GM11168 (cell line): ENCODE results near the gene ACBD3.

Experiments
- in situ Hi-C: fragments of 300-500 bp; cut with MboI; formaldehyde crosslinking; loops from one replicate; pipeline ENCODE4 v1.12.0; 2022; ENCODE audit warnings: low sequenced_read_pairs; ENCODE audit not compliant: unreplicated experiment

Gene ACBD3

DNA sequence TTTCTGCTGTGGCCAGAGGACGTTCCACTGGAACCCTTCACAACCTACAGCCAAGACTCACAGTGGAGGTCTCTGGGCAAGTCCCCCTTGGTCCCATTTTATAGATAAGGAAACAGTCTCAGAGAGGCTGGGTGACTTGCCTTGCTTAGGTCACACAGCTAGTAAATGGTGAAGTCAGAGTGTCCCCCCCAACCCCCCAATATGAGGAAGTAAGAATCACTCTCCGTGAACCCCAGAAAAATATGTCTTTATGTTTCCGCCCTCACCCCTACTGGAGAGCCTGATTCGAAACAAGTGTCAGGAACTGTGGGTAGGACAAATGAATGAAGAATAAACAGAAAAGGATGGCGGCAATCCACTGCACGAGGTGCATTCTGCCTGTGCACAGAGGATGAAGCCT lies 67.4 kb downstream of the ACBD3 start:
- in situ Hi-C loops = no loop called here

DNA sequence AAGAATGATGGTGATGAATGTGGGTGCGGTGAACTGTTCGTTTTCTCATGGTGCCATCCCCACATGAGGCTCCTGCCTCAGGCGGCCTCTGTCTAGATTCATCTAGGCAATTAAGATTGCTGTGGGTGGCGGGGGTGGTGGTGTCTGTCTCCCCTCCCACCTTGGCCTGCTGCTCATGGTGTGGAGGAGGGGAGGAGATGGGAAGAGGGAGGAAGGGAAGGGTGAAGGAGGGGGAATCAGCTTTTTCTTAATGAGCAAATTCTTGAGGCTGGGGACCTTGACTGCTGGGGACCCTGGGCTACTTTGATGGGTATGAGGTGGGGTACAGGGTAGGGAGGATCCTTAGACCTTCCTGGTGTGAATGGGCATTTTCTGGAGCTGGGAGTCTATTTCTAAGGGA lies 68.2 kb downstream of the ACBD3 start:
- in situ Hi-C loops = no loop called here

DNA sequence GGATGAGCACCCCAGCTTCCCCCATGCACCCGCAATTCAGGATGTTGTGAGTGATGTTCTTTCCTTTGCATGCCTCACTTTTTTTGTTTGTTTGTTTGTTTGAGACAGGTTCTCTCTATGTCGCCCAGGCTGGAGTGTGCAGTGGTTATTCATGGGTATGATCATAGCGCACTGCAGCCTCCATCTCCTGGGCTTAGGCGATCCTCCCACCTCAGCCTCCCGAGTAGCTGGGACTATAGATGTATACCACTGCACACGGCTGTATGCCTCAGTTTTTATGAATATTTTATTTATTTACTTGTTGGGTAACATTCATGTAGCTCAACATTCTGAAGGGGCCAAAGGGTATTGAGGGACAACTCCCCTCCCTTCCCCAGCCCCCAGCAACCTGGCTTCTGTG lies 69.2 kb downstream of the ACBD3 start:
- in situ Hi-C loops = no loop called here

GRCh38 chr1:226116673-226117072 lies 69.9 kb downstream of the ACBD3 start:
- in situ Hi-C loops = no loop called here

GRCh38 chr1:226112626-226113025 lies 73.9 kb downstream of the ACBD3 start:
- in situ Hi-C loops = loop anchor here (5.0 kb wide), 1 partner anchor 35 kb away; no protein-coding TSS in a partner anchor

DNA sequence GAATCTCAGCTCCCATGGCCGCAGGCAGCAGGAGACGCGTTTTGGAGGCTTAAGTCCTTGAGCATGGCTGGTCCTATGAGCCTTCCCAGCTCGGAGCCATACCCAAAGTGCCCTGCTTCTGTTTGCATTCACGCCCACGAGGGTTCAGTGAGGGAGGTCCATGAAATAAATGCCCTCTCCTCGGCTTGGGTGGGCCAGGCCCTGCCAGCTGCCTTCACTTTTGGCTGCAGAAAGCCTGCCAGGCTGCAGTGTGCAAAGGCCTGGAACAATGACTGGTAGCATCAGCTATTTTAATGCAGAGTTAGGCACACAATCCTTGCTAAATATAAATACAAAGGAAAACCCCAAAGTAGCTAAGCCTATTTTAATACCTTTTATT lies 74.7 kb downstream of the ACBD3 start:
- in situ Hi-C loops = loop anchor here (5.0 kb wide), 1 partner anchor 35 kb away; no protein-coding TSS in a partner anchor

GRCh38 chr1:226111098-226111882 lies 75.3 kb downstream of the ACBD3 start:
- in situ Hi-C loops = loop anchor here (5.0 kb wide), 1 partner anchor 34 kb away; no protein-coding TSS in a partner anchor

DNA sequence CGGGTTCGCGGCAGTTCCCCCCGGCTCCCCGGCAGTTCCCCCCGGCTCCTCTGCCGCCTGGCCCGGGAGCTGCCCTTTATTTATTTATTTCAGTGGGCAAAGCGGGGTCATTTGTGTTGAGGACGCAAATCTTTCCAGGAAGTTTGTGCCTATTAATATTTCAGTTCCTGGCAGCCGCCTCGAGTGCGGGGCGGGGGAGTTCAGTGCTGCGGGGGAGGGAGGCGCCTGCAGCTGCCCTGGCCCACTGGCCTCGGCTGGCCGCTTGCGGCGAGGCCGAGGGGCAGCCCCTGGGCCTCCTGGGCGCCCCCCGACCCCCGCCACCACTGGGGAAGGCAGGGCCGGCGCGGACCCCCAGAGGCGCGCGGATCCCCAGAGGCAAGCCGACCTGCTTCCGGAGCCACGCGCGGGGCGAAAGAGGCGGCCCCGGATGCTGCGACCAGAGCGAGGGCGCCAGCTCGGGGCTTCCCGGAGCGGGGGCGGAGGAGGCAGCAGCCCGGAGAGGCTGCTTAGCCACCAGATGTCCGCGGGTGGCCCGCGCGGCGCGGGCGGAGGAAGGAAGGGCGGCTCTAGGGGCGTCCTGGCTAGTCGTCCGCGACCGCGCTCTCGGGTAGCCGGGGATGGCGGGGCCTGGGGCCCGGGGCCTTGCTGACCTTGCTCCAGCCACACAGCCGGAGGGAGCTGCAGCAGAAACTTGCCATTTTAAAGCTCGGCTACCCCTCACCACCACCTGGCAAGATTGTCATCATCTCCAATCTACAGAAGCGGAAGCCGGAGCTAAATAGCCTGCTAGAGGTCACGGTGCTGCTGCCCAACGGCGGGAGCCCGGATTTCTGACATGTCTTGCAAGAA lies 76.1 kb downstream of the ACBD3 start:
- in situ Hi-C loops = loop anchor here (5.0 kb wide), 1 partner anchor 33 kb away; no protein-coding TSS in a partner anchor

DNA sequence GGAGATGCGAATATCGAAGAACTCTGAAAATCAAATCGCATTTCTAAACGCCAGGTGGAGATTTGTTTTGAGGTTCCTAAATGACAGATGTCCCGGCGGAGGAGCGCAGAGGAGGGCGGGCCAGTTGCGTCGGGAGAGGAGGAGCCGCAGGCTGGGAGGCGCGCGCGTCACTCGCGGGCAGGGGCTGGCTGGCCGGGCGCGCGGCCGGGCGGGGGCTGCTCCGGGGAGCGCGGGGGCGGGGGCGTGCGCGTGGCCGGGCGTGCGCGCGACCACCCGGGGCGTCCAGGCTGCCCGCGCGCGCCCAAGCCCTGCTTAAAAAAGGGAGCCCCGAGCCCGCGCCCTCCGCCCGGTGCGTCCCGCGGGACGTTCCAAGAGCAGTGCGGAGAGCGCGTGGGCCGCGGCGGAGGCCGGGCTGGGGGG lies 76.7 kb downstream of the ACBD3 start:
- in situ Hi-C loops = loop anchor here (5.0 kb wide), 1 partner anchor 33 kb away; no protein-coding TSS in a partner anchor

DNA sequence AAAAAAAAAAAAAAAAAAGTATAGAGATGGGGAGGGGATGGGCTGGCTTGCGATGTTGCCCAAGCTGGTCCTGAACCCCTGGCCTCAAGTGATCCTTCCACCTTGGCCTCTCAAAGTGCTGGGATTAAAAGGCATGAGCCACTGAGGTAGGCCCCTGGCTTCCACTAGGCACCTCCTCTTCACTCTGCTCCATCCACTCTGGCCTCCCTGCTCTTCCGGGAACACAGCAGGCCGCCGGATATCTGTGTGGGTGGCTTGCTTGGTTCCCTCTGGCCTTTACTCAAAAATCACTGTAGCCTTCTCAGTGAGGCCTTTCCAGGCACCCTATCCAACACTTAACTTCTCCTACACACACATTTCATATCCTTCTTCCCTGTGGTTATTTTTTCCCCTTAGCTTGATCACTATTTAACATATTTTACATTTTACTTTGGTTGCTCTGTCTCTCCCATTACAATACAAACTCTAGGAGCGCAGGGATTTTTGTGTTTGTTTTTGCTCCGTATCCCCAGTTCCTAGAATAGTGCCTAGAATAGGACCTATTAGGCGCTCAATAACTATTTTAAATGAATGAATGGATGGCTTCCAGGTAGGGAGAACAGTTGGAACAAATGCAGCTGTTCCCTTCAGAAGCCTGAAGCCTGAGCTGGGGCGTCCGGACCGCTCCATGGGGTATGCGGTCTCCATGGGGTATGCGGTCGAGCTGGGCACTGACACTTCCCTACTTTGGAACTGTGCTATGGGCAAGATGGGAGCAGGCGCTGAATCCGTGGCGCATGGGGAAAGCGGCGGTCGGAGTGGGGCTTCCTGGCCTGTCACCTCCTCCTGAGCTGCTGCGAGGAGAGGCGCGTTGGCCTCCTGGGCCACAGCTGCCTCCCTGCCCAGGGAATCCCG lies 77.4 kb downstream of the ACBD3 start:
- in situ Hi-C loops = no loop called here

DNA sequence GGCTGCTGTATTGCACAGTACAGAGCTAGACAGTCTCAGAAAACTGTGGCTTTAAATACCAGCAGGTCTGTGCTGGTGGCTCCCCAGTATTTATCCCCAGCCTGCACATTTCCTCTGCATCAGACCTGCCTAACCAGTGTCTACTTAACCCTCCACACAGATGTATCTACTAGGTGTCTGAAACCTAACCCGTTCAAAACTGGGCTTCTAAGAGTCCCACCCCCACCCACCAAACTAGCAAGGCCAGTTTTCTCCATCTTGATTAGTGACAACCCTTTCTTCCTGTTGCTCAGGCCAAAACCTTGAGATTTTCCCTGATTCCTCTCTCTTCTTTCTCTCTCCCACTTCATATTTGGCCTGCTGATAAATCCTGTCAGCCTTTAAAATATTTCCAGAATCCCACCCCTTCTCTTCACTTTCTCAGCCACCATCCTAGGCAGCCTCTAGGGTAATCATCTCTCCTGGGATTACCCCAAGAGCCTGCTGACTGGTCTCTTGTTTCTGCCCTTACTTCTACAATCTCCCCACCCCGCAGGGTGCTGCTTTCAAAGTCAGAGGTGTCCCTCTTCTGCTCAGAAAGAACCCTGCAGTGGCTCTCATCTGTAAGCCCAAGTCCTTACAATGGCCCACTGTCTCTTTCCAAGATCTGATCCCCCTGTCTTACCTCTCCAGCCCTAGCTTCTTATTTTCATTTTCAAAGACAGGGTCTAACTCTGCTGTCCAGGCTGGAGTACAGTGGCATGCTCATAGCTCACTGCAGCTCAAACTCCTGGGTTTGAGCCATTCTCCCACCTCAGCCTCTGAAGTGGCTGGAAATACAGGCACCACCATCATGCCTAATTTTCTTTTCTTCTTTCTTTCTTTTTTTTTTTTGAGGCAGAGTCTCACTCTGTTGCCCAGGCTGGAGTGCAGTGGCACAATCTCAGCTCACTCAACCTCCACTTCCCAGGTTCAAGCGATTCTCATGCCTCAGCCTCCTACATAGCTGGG lies 78.8 kb downstream of the ACBD3 start:
- in situ Hi-C loops = no loop called here

DNA sequence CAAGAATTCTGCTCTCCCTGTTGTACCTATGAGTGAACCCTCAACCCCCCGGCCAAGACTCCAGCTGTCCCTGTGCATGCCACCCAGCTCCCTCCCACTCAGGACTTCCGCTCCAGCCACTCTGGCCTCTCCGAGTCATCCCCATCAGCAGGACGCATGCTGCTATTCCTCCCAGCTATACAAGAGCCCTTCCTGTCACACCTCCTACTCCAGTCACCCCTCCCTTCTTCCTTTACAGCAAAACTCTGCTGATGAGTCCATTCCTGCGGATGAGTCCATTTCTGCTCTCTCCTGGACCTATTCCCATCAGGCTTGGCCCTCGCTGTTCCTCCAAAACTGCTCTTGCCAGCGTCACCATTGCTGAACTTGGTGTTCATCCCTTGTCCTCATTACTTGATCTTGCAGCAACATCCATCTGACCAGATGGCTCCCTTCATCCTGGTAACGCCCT lies 81.8 kb downstream of the ACBD3 start:
- in situ Hi-C loops = no loop called here

DNA sequence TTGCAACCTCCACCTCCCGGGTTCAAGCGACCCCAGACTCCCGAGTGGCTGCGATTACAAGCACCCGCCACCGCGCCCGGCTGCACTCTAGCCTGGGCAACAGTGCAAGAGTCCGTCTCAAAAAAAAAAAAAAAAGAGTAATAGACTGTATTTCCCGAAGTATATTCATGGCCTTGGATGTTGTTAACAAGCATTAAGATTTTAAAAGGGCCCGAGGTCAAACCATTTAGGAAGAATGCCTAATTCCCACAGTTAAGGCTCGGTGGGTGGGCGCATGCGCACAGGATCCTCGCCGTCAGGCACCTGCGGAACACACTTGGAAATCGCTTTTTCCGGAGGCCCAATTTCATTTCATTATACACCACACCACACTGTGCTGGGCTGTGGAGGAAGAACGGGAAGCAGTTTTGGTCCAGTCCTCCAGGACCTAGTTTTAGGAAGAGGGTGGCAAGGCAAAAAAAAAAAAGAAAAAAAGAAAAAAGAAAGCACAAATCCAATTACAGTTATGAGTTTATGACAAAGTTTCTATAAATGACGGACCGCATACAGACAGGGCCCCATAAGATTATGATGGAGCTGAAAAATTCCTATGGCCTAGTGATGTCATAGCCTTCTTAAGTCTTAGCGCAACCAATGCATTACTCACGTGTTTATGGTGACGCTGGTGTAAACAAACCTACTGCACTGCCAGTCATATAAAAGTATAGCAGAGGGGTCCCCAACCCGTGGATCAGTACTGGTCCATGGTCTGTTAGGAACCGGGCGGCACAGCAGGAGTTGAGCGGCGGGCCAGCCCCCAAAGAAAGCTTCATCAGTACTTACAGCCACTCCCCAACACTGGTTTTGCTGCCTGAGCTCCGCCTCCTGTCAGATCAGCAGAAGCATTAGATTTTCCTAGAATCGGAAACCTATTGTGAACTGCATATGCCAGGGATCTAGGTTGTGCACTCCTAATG lies 85.8 kb downstream of the ACBD3 start:
- in situ Hi-C loops = no loop called here

GRCh38 chr1:226098870-226099835 lies 87.4 kb downstream of the ACBD3 start:
- in situ Hi-C loops = no loop called here

DNA sequence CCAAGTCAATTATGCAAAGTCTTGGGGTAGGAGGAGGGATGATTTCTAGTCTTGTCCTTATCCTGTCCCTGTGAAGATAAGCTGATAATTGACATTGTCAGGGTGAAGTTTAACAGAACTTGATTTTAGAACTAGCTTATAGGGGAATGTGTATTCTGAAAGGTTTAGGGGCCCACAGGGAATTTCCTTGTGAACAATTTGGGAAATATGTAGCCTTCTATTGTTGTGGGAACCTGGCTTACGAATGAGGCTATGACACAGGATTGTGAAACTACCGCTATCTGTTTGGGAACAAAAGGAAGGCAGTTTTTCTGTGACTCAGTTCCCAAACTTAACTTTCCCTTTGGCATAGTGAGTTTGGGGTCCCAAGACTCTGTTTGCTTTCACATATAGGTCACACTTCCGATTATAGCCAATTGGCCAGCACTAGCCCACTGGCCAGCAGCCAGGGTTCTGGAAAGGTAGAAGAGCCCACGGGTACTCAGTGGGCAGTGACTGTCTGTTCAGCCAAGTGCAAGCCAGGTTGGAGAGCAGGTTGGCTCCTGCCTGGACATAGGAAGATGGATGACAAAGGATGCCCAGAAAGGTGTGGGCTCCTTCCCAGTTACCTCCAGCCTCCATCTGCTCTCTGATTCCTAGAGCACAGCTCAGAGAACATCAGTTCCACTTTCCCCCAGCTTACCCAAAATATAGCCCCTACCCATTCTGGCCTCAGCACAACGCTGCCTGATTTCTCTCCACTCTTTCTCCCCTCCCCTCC lies 88.5 kb downstream of the ACBD3 start:
- in situ Hi-C loops = no loop called here

- in situ Hi-C loops = no loop called here
Measured at GRCh38 chr1:226095286-226095685, 91.3 kb downstream of the ACBD3 start.
